SK-N-SH (cell line): ENCODE measurements around the gene NRG3. TPM values are rescaled to one million over a fixed set of nuclear protein-coding genes. Genes with fewer than 3 reads are reported as not detected.

Experiments
- CTCF ChIA-PET: fragments of 300-600, 350-600 bp; formaldehyde crosslinking; extraction: SDS; loops from one replicate; lab custom pipeline; 2021; lab: Yijun Ruan, JAX
- POLR2A ChIA-PET: fragments of 350-600 bp; sonication (Branson Sonifier 250); formaldehyde crosslinking; extraction: SDS; loops from one replicate; lab custom pipeline; 2020; ENCODE audit warnings: antibody characterized with exemption, inconsistent platforms; lab: Yijun Ruan, JAX
- DNase-seq: peaks from one replicate; pipeline ENCODE4 v3.0.0; 2012
- H2AFZ ChIP-seq: fragments of 200-600 bp; sonication (generic); 2 replicates; pipeline ENCODE4 v1.8.1; 2016; ENCODE audit warnings: antibody characterized with exemption, mild to moderate bottlenecking, low read depth
- H3F3A ChIP-seq: fragments of 200-600 bp; sonication (generic); replicated peaks from 2 replicates; pipeline ENCODE3; 2016; ENCODE audit warnings: antibody characterized with exemption, mild to moderate bottlenecking; ENCODE audit not compliant: insufficient read depth
- H3K27ac ChIP-seq, 2 experiments: fragments of 200-500 bp in 1 of 2; fragments of 200-600 bp in 1 of 2; sonication (Bioruptor generic) in 1 of 2; sonication (generic), shearing (Covaris generic) in 1 of 2; 2 replicates each; pipeline versions ENCODE4 v1.5.1 to v1.6.1; 2014 to 2016; ENCODE audit warnings: low read depth in 2 of 2, inconsistent platforms in 1 of 2, low read length in 1 of 2, mild to moderate bottlenecking in 1 of 2, mixed read lengths in 1 of 2
- H3K27me3 ChIP-seq: fragments of 200-600 bp; sonication (generic), shearing (Covaris generic); 2 replicates; pipeline ENCODE4 v1.6.1; 2016; ENCODE audit warnings: mixed run types; ENCODE audit not compliant: insufficient read depth
- H3K36me3 ChIP-seq, 2 experiments: fragments of 200-500 bp in 1 of 2; fragments of 200-600 bp in 1 of 2; sonication (Bioruptor generic) in 1 of 2; sonication (generic) in 1 of 2; replicated peaks in 1 of 2; 2 replicates each; pipeline versions ENCODE3 to v1.5.1; 2014 to 2016; ENCODE audit warnings: low read length in 1 of 2, mild to moderate bottlenecking in 1 of 2; ENCODE audit not compliant: insufficient read depth in 2 of 2, control insufficient read depth in 1 of 2
- H3K4me1 ChIP-seq, 2 experiments: fragments of 200-500 bp in 1 of 2; fragments of 200-600 bp in 1 of 2; sonication (Bioruptor generic) in 1 of 2; sonication (generic), shearing (Covaris generic) in 1 of 2; 2 replicates each; pipeline versions ENCODE4 v1.5.1 to v1.6.1; 2014 to 2016; ENCODE audit warnings: low read depth in 1 of 2, low read length in 1 of 2, mixed run types in 1 of 2; ENCODE audit not compliant: insufficient read depth in 2 of 2, control insufficient read depth in 1 of 2
- H3K4me2 ChIP-seq: fragments of 200-600 bp; sonication (generic), shearing (Covaris generic); 2 replicates; pipeline ENCODE4 v1.6.1; 2017; ENCODE audit warnings: mixed run types
- H3K4me3 ChIP-seq, 2 experiments: fragments of 200-500 bp in 1 of 2; fragments of 200-600 bp in 1 of 2; sonication (Bioruptor generic) in 1 of 2; sonication (generic), shearing (Covaris generic) in 1 of 2; 2 replicates each; pipeline versions ENCODE4 v1.5.1 to v1.8.1; 2014 to 2016; ENCODE audit warnings: low read depth in 2 of 2, inconsistent platforms in 1 of 2, low read length in 1 of 2, mild to moderate bottlenecking in 1 of 2, mixed read lengths in 1 of 2, moderate library complexity in 1 of 2
- H3K79me2 ChIP-seq: fragments of 200-600 bp; sonication (generic); 2 replicates; pipeline ENCODE4 v1.8.1; 2017; ENCODE audit warnings: mild to moderate bottlenecking; ENCODE audit not compliant: insufficient read depth
- H3K9ac ChIP-seq: fragments of 200-600 bp; sonication (generic); 2 replicates; pipeline ENCODE4 v1.6.1; 2017; ENCODE audit warnings: mixed run types
- H3K9me2 ChIP-seq: fragments of 200-600 bp; sonication (generic); 2 replicates; pipeline ENCODE4 v1.6.1; 2017; ENCODE audit warnings: mixed run types
- H3K9me3 ChIP-seq: fragments of 200-600 bp; sonication (generic); 2 replicates; pipeline ENCODE4 v1.6.1; 2017; ENCODE audit warnings: mixed run types, mild to moderate bottlenecking, moderate library complexity
- H4K20me1 ChIP-seq: fragments of 200-600 bp; sonication (generic); 2 replicates; pipeline ENCODE4 v1.6.1; 2017; ENCODE audit warnings: mild to moderate bottlenecking, mixed run types; ENCODE audit not compliant: insufficient read depth
- CHD2 ChIP-seq: fragments of 150-350 bp; IDR thresholded peaks from 2 replicates; pipeline ENCODE4 v1.6.1; 2018; ENCODE audit warnings: low read length; ENCODE audit not compliant: partially characterized antibody
- ELF1 ChIP-seq: IDR thresholded peaks from 2 replicates; pipeline ENCODE4 v1.4.0; 2012
- FOSL2 ChIP-seq: IDR thresholded peaks from 2 replicates; pipeline ENCODE4 v1.4.0; 2012; ENCODE audit warnings: low read depth, mild to moderate bottlenecking, moderate library complexity, borderline replicate concordance
- MAX ChIP-seq: IDR thresholded peaks from 2 replicates; pipeline ENCODE4 v1.4.0; 2012; ENCODE audit warnings: low read depth
- MXI1 ChIP-seq: IDR thresholded peaks from 2 replicates; pipeline ENCODE4 v1.6.1; 2012; ENCODE audit warnings: mild to moderate bottlenecking, low read depth, low read length, improper control_type of control experiment
- NFIC ChIP-seq: IDR thresholded peaks from 2 replicates; pipeline ENCODE4 v1.4.0; 2012; ENCODE audit warnings: borderline replicate concordance
- NRF1 ChIP-seq: IDR thresholded peaks from 2 replicates; pipeline ENCODE4 v1.6.1; 2012; ENCODE audit warnings: low read depth, mild to moderate bottlenecking, low read length
- POLR2AphosphoS5 ChIP-seq: IDR thresholded peaks from 2 replicates; pipeline ENCODE4 v1.6.1; 2012; ENCODE audit warnings: low read depth, low read length
- RCOR1 ChIP-seq: fragments of 150-350 bp; IDR thresholded peaks from 2 replicates; pipeline ENCODE4 v1.6.1; 2017; ENCODE audit warnings: antibody characterized with exemption, low read length
- RXRA ChIP-seq: IDR thresholded peaks from 2 replicates; pipeline ENCODE4 v1.4.0; 2012; ENCODE audit warnings: low read depth, mild to moderate bottlenecking, borderline replicate concordance
- SIN3A ChIP-seq: IDR thresholded peaks from 2 replicates; pipeline ENCODE4 v1.6.1; 2012; ENCODE audit warnings: low read depth, mild to moderate bottlenecking, low read length, moderate library complexity, borderline replicate concordance
- TEAD4 ChIP-seq: IDR thresholded peaks from 2 replicates; pipeline ENCODE4 v1.4.0; 2012; ENCODE audit warnings: mild to moderate bottlenecking, borderline replicate concordance; ENCODE audit not compliant: insufficient read depth
- ZBTB33 ChIP-seq: IDR thresholded peaks from 2 replicates; pipeline ENCODE4 v1.4.0; 2012; ENCODE audit warnings: low read depth, borderline replicate concordance
- WGBS: methylation state at CpG from one replicate; pipeline ENCODE4 v1.1.6; 2017; ENCODE audit warnings: low lambda C conversion rate; 5-methylcytosine and 5-hydroxymethylcytosine counted together
- polyA plus RNA-seq, 3 experiments: library from polyadenylated mRNA; depleted of rRNA; stranded (reverse); fragments of >200 nt; gene quantifications; 2 replicates each; pipeline ENCODE4 v1.2.3, GENCODE V29; 2012

Gene NRG3
- polyA plus RNA-seq, 1 of the 3 experiments (the other 2 are of a cell fraction) = 0.03 TPM

GRCh38 chr10:82358486-82359099 lies 483.6 kb downstream of the NRG3 start:
- POLR2A ChIA-PET = no interaction called here
- CTCF ChIA-PET = no interaction called here
- Histone ChIP-seq H3F3A (no peaks in the 10 kb centered on the region), H3K4me1 (no peaks in the 10 kb centered on the region), H3K9me2 (no peaks in the 10 kb centered on the region), H3K79me2 (no peaks in the 10 kb centered on the region), H3K4me3 (no peak overlapping the region), H4K20me1 (no peaks in the 10 kb centered on the region)
- TF ChIP-seq TEAD4 (no peak), NFIC (no peak), ELF1 (no peak), NRF1 (no peak), FOSL2 (no peak)
- TF ChIP-seq, all 33 proteins: peak for 0
- H3K36me3 ChIP-seq = no peaks in the 10 kb centered on the region
- no peaks in the 10 kb centered on the region for H3K27me3 ChIP-seq
- H2AFZ ChIP-seq = no peak overlapping the region
- H3K4me2 ChIP-seq = no peak overlapping the region
- H3K9me3 ChIP-seq = no peaks in the 10 kb centered on the region
- no peak overlapping the region for H3K9ac ChIP-seq
- DNase-seq = no peak
- no peak overlapping the region for H3K27ac ChIP-seq
- 73% methylated on average over 16 of the region's 16 CpGs for WGBS

DNA sequence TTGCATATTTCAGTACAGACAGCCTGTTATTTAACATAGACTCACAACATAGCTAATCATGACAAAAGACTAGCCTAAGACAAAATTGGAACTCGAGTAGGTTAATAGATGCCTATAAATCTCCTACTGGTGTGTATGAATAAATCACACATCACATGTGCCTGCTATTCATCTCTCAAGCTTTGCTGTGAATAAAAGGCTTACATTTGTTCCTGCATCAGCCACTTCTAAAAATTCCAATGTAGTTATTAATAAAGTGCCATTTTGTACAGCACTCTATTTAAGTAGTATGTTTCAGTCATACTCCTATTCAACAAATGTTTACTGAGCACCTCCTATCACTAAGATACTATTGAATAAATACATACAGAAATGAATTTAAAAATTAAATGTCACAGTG lies 486.3 kb downstream of the NRG3 start:
- Histone ChIP-seq H3K9me3 (no peaks in the 10 kb centered on the region), H2AFZ (no peak overlapping the region), H3F3A (no peaks in the 10 kb centered on the region), H3K27ac (no peak overlapping the region), H4K20me1 (no peaks in the 10 kb centered on the region), H3K4me1 (no peaks in the 10 kb centered on the region), H3K4me3 (no peak overlapping the region), H3K4me2 (no peak overlapping the region), H3K36me3 (no peaks in the 10 kb centered on the region), H3K9me2 (no peaks in the 10 kb centered on the region), H3K27me3 (no peaks in the 10 kb centered on the region), H3K9ac (no peak overlapping the region), H3K79me2 (no peaks in the 10 kb centered on the region)
- 25% methylated on average over 1 of the region's 1 CpG for WGBS
- TF ChIP-seq POLR2AphosphoS5 (no peak), SIN3A (no peak), ZBTB33 (no peak), FOSL2 (no peak), MAX (no peak), MXI1 (no peak), CHD2 (no peak), RXRA (no peak), RCOR1 (no peak)
- ChIA-PET POLR2A (no interaction called here), CTCF (no interaction called here)
- no peak for DNase-seq
